GM21737 (cell line): ENCODE measurements around the gene KDM1A.
"Not testable (repeated sequence)": the region's sequence is repeated elsewhere in the genome, so short reads cannot be mapped to it uniquely, and the experiment has no call there.

Source experiments
- ATAC-seq: cut with Tn5 transposase; IDR thresholded peaks from one replicate; pipeline ENCODE4 v1.9.1; 2021; ENCODE audit warnings: mild to moderate bottlenecking, moderate library complexity; ENCODE audit not compliant: unreplicated experiment

Gene KDM1A

GRCh38 chr1:23010025-23010424 lies 9.2 kb upstream of the KDM1A start:
- not testable (repeated sequence) for ATAC-seq

DNA sequence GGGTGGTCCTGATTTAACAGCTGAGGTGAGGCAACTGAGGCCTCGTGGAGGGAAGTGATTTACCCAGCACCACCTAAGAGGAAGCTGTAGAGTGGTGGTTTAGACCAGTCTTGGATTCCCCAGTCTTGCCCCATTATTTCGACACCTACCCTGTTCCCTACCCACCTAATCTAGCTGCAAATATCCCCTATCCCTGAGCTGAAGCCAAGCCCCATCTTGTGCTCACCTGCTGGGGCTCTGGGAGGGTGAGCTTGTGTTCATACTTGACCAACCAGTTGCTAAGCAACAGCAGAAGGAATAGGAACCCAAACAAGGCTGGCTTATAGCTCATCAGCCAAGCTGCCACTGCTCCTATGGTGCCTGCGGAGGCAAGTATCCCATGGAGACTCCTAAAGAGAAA lies 5.6 kb upstream of the KDM1A start:
- no peak for ATAC-seq

DNA sequence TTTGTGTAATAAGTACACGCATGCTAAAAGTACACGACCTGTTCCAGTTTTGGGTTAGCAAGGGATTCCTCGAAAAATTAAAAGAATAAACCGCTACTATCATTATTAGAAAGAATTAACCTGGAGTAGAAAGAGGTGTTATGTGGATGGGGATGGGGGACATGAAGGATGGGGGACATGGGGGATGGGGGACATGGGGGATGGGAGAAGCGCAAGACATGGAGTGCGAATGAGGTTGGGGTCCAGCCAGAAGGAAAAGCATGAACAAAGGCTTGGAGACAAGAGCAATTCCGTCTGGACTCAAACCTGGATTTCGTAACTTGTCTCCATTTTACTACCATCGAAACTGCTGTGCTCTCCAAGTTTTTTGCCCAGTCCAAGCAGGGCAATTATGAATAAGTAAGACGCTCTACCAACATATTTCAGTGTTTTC lies 591 bp upstream of the KDM1A start:
- ATAC-seq, result peak; percentile 3

DNA sequence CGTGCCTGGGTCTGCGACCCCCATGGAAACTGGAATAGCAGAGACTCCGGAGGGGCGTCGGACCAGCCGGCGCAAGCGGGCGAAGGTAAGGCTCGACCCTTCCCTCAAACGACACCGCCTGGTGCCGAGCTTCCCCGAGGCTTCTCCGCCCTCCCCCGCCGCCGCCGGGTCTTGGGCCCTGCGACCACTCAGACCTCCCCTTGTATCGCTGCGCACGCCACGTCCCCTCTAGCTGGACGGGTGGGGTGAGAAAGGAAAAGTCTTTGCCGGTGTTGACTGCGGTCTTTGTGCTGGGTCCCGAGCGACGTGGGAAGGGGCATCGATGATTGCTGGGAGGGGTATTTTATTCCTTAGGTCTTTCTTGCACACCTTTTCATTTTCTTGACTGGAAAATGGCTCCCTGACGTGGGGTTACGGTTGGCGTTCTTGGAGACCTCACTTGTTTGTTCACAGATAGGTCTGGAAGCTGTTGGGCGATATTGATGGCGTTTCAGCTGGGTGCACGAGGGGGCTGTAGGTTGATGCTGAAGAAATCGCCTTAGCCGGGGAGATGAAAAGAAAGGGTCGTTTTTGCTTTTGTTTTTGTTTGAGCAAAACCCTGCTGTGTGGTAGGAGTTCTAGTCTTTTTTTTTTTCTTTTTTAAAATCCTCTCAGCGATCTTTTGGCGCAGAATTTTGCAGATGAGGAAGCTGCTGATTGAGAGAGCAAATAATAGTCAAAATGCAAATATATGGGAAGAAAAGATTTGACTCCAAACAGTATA lies 776 bp downstream of the KDM1A start:
- peak; percentile 17 for ATAC-seq

DNA sequence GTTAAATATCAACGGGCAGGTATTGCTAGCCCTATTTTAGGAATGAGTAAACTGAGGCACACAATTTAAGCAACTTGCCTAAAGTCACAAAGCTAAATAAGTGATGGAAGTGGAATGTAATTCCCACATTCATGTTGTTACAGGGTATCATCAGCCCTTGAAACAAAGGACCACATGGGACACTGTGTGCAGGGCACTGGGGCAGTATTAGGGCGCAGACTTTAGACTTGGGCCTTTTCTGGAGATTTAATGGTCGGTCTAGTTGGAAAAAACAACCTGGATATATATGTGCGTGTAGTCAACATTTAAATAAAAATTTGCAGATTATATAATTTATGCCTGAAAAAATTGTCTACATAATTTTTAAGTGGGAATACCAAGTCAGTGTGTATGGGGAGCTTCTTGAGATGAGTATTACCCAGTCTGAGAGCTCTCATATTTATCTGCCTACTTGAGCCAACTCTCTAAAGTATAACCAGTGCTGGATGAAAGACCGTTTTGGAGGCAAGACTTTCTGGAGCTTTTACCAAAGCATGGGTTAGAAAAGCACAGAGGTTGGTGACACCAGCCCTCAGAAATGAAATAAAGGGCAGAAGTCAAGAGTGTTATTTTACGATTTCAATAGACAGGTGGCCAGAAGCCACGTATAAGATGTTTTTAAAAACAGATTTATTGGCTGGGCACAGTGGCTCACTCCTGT lies 1.6 kb downstream of the KDM1A start:
- ATAC-seq, result no peak

- no peak for ATAC-seq
Measured at GRCh38 chr1:23021834-23022233, 2.6 kb downstream of the KDM1A start.

DNA sequence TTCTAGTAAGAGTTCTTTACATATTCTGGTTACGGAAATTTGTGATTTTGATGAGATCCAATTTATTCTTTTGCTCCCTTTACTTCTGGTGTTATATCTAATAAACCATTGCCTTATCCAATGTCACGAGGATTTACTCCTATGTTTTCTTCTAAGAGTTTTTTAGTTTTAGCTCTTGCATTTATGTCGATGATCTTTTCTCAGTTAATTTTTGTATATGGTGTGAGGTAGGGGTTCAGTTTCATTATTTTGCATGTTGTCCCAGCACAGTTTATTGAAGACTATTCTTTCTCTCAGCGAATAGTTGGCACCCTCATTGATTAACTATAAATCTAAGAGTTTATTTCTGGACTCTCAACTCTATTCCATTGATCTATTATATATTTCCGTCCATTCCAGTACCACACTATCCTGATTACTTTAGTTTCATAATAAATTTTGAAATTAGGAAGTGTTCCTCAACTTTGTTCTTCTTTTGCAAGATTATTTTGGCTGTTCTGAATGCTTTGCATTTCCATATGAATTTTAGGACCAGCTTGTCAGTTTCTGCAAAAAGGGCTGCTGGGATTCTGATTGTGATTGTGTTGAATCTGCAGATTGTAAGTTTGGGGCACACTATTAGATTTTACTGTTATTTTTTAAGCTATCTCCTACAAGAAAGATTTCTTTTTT lies 4.0 kb downstream of the KDM1A start:
- ATAC-seq, result no peak

- no peak for ATAC-seq
Measured at GRCh38 chr1:23026568-23026967, 7.3 kb downstream of the KDM1A start.

GRCh38 chr1:23027352-23027907 lies 8.2 kb downstream of the KDM1A start:
- no peak for ATAC-seq

DNA sequence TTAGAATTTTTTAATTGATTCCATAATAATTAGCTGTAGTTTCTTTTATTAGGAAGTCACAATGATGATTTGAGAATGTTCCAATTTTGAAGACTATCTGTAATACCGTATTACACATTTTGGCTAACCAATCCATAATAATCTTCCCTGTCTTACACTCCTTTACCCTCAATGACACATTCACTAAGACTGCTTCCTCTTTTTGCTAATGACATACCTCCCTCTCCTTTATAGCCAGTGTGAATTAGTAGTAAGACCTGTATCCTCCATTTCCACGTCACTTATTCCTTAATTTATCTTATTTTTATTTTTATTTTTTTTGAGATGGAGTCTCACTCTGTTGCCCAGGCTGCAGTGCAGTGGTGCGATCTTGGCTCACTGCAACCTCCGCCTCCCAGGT lies 10.1 kb downstream of the KDM1A start:
- ATAC-seq, result no peak

DNA sequence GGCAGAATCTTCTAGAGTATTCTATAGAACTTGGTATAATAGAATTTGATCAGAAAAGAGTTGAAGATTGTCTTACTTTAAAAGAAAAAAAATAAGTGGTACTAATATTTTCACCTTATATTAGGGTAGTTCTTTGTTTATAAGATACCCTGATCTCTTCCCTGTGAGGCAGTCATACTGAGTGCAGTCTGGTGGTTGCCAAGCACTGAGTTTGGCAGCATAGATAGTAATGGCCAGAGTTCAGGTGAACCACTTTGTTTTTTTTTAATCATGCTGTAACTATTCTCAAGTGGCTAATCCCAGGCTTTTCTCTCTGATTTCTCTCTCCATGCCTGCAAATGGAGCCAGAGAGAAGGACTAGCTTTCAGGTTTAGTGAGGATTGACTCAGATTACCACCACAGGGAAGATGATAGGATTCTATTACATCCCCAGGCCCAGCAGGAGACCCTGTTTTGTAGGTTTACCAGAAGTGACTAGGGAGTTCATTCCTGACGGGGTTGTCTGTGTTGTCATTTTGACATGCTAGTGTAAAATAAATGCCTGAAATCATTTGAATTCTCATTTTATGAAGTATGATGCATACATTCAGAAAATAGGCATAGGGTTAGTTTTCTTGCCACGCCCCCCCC lies 16.7 kb downstream of the KDM1A start:
- no peak for ATAC-seq

DNA sequence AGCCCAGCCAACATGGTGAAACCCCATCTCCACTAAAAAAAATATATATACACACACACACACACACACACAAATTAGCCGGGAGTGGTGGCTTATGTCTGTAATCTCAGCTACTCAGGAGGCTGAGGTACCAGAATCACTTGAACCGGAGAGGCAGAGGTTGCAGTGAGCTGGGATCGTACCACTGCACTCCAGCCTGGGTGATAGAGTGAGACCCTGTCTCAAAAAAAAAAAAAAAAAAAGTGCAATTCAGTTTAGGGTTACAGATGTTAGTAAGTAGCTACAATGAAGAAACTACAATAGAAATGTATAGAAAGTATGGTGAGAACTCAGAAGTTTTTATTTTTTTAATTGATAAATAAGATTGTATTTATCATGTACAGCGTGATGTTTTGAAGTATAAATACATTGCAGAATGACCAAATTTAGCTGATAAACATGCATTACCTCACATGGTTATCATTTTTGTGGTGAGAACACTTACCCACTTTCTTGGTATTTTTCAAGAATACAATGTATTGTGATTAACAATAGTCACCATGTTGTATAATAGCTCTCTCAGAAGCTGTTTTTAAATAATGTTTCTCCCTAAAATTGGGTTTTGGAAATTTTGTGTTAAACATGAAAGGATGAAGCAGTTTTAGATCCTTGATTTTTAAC lies 17.9 kb downstream of the KDM1A start:
- no peak for ATAC-seq

- no peak for ATAC-seq
Measured at GRCh38 chr1:23039308-23039826, 20.1 kb downstream of the KDM1A start.

- no peak for ATAC-seq
Measured at GRCh38 chr1:23040509-23040908, 21.2 kb downstream of the KDM1A start.

DNA sequence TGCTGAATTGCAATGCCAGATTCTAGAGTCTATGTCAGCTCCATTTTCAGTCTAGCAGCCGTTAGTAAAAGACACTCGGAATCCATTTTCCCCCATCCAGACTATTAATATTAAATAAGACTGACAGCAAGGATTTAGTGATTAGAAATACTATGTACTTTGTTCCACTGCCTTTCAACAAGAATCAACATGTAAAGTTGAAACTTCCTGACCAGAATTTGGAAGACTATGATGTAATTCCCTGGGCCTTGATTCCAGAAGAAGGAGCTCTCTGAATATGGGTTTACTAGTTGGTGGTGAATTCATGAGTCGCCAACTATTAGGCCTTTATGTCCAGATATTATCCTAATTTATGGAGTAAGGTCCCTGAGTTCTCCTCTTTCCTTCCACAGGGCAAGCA lies 24.8 kb downstream of the KDM1A start:
- no peak for ATAC-seq

DNA sequence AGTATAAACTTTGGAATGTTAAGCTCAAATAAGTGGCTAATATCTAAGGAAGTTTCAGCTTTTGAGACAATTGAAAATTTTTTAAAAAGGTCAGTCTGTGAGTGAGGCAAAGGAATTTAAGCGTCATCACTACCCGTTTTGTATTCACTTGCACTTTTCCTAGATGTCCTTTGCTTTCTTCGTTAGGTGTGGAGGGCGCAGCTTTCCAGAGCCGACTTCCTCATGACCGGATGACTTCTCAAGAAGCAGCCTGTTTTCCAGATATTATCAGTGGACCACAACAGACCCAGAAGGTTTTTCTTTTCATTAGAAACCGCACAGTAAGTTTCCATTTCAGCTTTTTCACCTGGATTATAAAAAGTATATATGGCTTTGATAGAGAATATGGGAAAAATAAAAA lies 30.9 kb downstream of the KDM1A start:
- ATAC-seq, result no peak

- no peak for ATAC-seq
Measured at GRCh38 chr1:23051290-23051909, 32.1 kb downstream of the KDM1A start.

DNA sequence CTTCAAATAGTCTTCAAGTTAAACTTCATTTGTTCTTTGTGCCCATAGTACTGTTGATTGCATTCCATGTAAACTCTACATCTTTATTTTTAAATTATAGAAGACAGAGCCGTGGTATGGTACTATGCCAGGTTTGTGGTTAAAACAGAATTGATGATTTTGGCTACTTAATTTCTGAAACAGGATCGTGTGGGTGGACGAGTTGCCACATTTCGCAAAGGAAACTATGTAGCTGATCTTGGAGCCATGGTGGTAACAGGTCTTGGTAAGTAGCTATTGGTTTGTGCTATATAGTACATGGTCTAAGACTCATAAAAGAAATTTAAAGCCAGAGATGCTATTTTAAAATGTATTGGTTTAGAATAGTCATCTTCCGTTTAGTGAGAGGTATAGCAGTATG lies 38.0 kb downstream of the KDM1A start:
- no peak for ATAC-seq

DNA sequence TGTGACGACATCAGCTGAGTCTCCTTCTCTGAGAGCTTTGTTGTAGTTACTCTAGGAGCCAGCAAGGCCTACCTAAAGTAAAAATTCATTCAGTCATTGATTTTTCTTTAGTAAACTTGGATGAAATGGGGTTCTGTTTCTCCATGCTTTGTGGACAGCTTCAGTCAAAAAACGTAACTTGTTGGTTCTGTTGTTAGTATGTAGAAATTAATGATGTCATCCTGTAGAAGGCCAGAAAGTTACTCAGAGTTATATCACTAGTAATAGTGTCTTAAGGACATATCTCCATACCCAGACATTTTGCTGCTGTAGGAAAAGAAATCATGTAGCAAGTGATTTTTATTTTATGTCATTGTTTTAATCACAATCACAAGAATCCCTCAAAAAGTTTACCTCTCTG lies 43.0 kb downstream of the KDM1A start:
- no peak for ATAC-seq

DNA sequence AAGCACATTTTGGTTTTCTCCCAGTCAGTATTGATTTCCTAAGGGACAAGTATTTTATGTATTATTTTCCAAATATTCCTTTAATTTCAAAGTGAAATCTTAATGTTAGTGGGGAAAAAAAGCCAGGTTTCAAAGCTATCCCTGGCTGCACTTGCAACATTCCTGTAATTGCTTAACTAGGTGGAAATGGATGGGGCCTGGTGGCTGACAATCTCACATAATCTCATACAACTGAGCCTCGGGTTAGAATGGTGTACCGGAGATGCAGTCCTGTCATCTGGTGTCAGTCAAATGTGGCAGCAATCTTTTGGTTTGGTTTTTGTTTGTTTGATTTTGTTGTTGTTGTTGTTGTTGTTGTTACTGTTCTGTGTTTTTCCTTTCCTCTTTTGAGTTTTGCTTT lies 46.1 kb downstream of the KDM1A start:
- ATAC-seq, result no peak
